Mesothelial cell of epicardium (in vitro differentiated cells): Measurements from ENCODE around the gene FRMD5. TPM values are rescaled to one million over a fixed set of nuclear protein-coding genes. Genes with fewer than 3 reads are reported as not detected.

ENCODE experiments used
- DNase-seq, 2 experiments: peaks; one replicate each; pipeline ENCODE4 v3.0.0; 2021; ENCODE audit warnings: low spot score in 2 of 2; ENCODE audit not compliant: unreplicated experiment in 2 of 2
- H3K27ac Mint-ChIP-seq: 2 replicates; pipeline ENCODE4 v1.8.0; 2021; ENCODE audit warnings: mixed read lengths
- H3K27me3 Mint-ChIP-seq: 2 replicates; pipeline ENCODE4 v1.8.0; 2021; ENCODE audit warnings: low read depth, mixed read lengths
- H3K36me3 Mint-ChIP-seq: 2 replicates; pipeline ENCODE4 v1.8.0; 2021; ENCODE audit warnings: mixed read lengths
- H3K4me1 Mint-ChIP-seq: 2 replicates; pipeline ENCODE4 v1.8.0; 2021; ENCODE audit warnings: mixed read lengths
- H3K4me3 Mint-ChIP-seq: 2 replicates; pipeline ENCODE4 v1.8.0; 2021; ENCODE audit warnings: mild to moderate bottlenecking, moderate library complexity, mixed read lengths
- H3K9me3 Mint-ChIP-seq: 2 replicates; pipeline ENCODE4 v1.8.0; 2021; ENCODE audit warnings: mixed read lengths
- total RNA-seq: library from RNA; stranded (reverse); gene quantifications from 3 replicates; pipeline ENCODE4 v1.2.1, GENCODE V29; 2021
- TF ChIP-seq, protein P1 (sequence below): fragments of 200-600 bp; sonication (generic); IDR thresholded peaks from one replicate; pipeline ENCODE4 v1.5.0; 2021; ENCODE audit warnings: antibody characterized with exemption; ENCODE audit not compliant: unreplicated experiment

FRMD5 gene
- total RNA-seq, 1 donor from 2014 or later: 2.5 TPM

DNA sequence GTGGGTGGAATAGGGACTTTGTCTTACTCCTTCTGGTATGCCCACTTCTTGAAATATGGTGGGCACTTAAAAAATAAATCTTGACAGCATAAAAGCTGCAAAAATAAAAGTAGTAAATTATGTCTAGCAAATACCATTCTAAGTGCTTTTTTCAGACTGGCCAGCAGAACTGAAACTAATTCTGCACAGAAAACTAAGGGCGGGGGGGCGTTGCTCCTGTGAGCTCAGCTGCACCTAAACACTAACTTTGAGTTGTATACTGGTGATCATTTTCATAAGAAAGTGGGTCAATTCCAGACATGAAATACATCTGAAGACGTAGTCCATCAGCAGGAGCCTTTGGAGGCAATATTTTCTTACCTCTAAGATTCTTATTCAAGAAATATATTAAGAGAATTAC, 253.5 kb downstream of the FRMD5 start:
- no peak for DNase-seq
- Mint-ChIP-seq H3K36me3 (no peaks in the 10 kb centered on the region), H3K27ac (no peak overlapping the region), H3K27me3 (peaks cover 5% of the 10 kb centered on the region), H3K9me3 (no peaks in the 10 kb centered on the region), H3K4me1 (peaks cover 3% of the 10 kb centered on the region), H3K4me3 (no peak overlapping the region)
- TF ChIP-seq, protein P1, sequence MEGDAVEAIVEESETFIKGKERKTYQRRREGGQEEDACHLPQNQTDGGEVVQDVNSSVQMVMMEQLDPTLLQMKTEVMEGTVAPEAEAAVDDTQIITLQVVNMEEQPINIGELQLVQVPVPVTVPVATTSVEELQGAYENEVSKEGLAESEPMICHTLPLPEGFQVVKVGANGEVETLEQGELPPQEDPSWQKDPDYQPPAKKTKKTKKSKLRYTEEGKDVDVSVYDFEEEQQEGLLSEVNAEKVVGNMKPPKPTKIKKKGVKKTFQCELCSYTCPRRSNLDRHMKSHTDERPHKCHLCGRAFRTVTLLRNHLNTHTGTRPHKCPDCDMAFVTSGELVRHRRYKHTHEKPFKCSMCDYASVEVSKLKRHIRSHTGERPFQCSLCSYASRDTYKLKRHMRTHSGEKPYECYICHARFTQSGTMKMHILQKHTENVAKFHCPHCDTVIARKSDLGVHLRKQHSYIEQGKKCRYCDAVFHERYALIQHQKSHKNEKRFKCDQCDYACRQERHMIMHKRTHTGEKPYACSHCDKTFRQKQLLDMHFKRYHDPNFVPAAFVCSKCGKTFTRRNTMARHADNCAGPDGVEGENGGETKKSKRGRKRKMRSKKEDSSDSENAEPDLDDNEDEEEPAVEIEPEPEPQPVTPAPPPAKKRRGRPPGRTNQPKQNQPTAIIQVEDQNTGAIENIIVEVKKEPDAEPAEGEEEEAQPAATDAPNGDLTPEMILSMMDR: no peak

DNA sequence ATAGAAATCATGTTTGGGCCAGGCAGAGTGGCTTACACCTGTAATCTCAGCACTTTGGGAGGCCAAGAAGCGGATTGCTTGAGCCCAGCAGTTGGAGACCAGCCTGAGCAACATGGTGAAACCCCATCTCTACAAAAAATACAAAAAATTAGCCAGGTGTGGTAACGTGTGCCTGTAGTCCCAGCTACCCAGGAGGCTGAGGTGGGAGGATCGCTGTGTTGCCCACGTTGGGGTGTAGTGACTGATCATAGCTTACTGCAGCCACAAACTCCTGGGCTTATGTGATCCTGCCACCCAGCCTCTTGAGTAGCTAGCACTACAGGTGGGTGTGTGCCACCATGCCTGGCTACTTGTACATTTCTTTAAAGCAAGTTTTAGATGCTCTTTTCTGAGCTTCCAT, 254.0 kb downstream of the FRMD5 start:
- TF ChIP-seq, protein P1: no peak
- no peak overlapping the region for H3K4me3 Mint-ChIP-seq

DNA sequence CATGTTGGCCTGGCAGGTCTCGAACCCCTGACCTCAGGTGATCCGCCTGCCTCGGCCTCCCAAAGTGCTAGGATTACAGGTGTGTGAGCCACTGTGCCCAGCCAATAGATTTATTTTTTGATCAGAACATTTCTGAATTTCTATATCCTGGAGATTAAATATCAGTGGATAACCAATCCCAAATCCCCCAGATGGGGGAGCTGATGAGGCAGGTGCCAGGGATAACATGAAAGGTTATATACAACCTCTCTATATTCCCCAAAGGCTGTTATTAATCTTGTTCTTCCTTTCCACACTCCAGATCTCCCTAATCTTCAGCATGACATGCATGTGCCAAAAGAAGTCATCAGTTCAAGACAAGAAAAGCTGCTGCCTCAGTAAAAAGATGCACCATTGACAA, 256.0 kb downstream of the FRMD5 start:
- Mint-ChIP-seq H3K4me1 (peaks cover 3% of the 10 kb centered on the region), H3K36me3 (no peaks in the 10 kb centered on the region), H3K9me3 (no peaks in the 10 kb centered on the region), H3K27me3 (peaks cover 3% of the 10 kb centered on the region), H3K27ac (no peak overlapping the region), H3K4me3 (no peak overlapping the region)
- TF ChIP-seq, protein P1: no peak
- no peak for DNase-seq

More for the DNA sequence above, 254.0 kb downstream of the FRMD5 start:
- Mint-ChIP-seq H3K27ac (no peak overlapping the region), H3K9me3 (no peaks in the 10 kb centered on the region), H3K27me3 (peaks cover 4% of the 10 kb centered on the region), H3K36me3 (no peaks in the 10 kb centered on the region), H3K4me1 (peaks cover 3% of the 10 kb centered on the region)
- no peak for DNase-seq

DNA sequence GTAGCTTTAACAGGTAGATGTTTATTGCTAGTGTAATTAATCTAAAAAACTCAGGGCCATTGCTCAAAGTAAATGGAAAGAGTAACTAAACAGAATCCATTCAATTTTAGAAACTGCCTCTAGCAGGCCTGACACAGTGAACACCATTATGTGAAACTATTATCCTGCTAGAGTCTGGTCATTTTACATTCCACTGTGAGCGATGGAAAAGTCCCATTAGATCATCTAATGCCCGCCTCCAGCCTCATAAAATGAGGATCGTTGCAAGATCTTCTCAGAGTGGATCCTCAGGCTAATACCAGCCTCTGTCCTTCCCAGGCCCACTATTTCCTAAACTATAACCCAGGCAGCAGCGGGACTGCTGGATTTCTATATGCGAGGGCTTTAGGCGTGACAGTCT, 260.6 kb downstream of the FRMD5 start:
- H3K4me1 Mint-ChIP-seq: no peaks in the 10 kb centered on the region
- TF ChIP-seq, protein P1: no peak
- no peaks in the 10 kb centered on the region for H3K36me3 Mint-ChIP-seq
- DNase-seq: no peak
- no peak overlapping the region for H3K27ac Mint-ChIP-seq
- no peaks in the 10 kb centered on the region for H3K27me3 Mint-ChIP-seq
- no peak overlapping the region for H3K4me3 Mint-ChIP-seq
- H3K9me3 Mint-ChIP-seq: no peaks in the 10 kb centered on the region

DNA sequence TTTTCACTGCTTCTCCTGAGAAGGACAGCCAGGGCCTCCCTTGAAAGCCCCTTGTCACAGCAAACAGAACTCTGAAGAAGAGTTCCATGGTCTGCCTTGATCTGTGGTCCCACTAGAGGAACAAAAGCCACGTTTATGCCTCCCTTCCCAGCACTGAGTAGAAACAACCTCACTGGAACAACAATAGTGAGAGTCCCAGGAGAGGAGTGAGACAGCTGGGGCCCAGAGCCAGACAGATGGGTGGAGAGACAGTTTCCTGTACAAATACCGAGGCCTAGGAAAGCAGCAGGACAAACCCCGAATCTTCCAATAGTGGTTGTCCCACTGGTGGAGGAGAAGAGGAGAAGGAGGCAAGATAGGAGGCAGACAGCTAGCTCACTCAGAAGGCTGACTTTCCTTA, 262.2 kb downstream of the FRMD5 start:
- TF ChIP-seq, protein P1: no peak
- Mint-ChIP-seq H3K27ac (no peak overlapping the region), H3K4me1 (no peaks in the 10 kb centered on the region), H3K4me3 (no peak overlapping the region), H3K27me3 (peaks cover 8% of the 10 kb centered on the region), H3K36me3 (no peaks in the 10 kb centered on the region), H3K9me3 (no peaks in the 10 kb centered on the region)
- no peak for DNase-seq
